GM15510 (cell line): ENCODE measurements around the gene REEP2.

ENCODE experiments used
- POLR2A ChIP-seq: IDR thresholded peaks from 3 replicates; pipeline ENCODE4 v1.6.1; 2011; ENCODE audit warnings: borderline replicate concordance; ENCODE audit not compliant: insufficient read length; ENCODE audit errors: extremely low read depth

Gene REEP2

GRCh38 chr5:138444774-138445546 lies 6.1 kb downstream of the REEP2 start:
- no peak for TF ChIP-seq POLR2A

GRCh38 chr5:138445547-138446271 lies 6.9 kb downstream of the REEP2 start:
- TF ChIP-seq POLR2A: no peak

- TF ChIP-seq POLR2A: no peak
These were observed 9.2 kb downstream of the REEP2 start for GRCh38 chr5:138448070-138448469.

GRCh38 chr5:138448481-138449398 lies 9.9 kb downstream of the REEP2 start:
- TF ChIP-seq POLR2A: no peak

- no peak for TF ChIP-seq POLR2A
These were observed 10.8 kb downstream of the REEP2 start for GRCh38 chr5:138449501-138450239.

GRCh38 chr5:138450971-138451370 lies 12.1 kb downstream of the REEP2 start:
- TF ChIP-seq POLR2A: no peak

GRCh38 chr5:138452720-138453119 lies 13.9 kb downstream of the REEP2 start:
- no peak for TF ChIP-seq POLR2A

GRCh38 chr5:138453590-138453989 lies 14.7 kb downstream of the REEP2 start:
- no peak for TF ChIP-seq POLR2A

GRCh38 chr5:138454121-138454520 lies 15.3 kb downstream of the REEP2 start:
- TF ChIP-seq POLR2A: no peak

- no peak for TF ChIP-seq POLR2A
These were observed 16.5 kb downstream of the REEP2 start for GRCh38 chr5:138455232-138455930.

- no peak for TF ChIP-seq POLR2A
These were observed 18.8 kb downstream of the REEP2 start for GRCh38 chr5:138457531-138458275.

- no peak for TF ChIP-seq POLR2A
These were observed 19.5 kb downstream of the REEP2 start for GRCh38 chr5:138458384-138458783.

- no peak for TF ChIP-seq POLR2A
These were observed 20.0 kb downstream of the REEP2 start for GRCh38 chr5:138458856-138459255.
